GM18951 (cell line): ENCODE data around the gene PTPRA.
"Not testable (repeated sequence)": the region's sequence is repeated elsewhere in the genome, so short reads cannot be mapped to it uniquely, and the experiment has no call there.

ENCODE experiments used
- POLR2A ChIP-seq: IDR thresholded peaks from 4 replicates; pipeline ENCODE4 v1.6.1; 2011; ENCODE audit warnings: mild to moderate bottlenecking; ENCODE audit not compliant: insufficient read length, insufficient read depth; ENCODE audit errors: extremely low read depth
- in situ Hi-C: fragments of 300-500 bp; cut with MboI; formaldehyde crosslinking; loops from one replicate; pipeline ENCODE4 v1.12.0; 2022; ENCODE audit warnings: low sequenced_read_pairs, mixed read lengths, inconsistent platforms; ENCODE audit not compliant: unreplicated experiment

PTPRA gene

DNA sequence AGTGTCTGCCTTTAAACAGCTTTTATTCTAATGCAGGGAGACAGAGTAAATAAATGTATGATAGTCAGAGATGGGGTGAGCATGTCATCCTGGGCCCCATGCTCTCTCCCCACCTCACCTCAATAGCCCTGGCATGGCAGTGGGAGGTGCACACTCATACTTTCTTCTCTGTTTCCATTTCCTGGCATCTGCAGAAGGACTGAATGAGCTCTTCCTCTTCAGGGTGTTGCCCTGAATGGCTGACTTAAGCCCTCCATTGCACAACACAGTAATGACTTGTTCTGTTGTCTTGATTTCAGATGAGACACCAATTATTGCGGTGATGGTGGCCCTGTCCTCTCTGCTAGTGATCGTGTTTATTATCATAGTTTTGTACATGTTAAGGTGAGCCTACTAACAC lies 113.2 kb downstream of the PTPRA start:
- in situ Hi-C loops = no loop called here
- no peak for TF ChIP-seq POLR2A

GRCh38 chr20:2987861-2988260 lies 114.6 kb downstream of the PTPRA start:
- TF ChIP-seq POLR2A = no peak
- in situ Hi-C loops = no loop called here

GRCh38 chr20:2991532-2991931 lies 118.3 kb downstream of the PTPRA start:
- in situ Hi-C loops = no loop called here
- no peak for TF ChIP-seq POLR2A

DNA sequence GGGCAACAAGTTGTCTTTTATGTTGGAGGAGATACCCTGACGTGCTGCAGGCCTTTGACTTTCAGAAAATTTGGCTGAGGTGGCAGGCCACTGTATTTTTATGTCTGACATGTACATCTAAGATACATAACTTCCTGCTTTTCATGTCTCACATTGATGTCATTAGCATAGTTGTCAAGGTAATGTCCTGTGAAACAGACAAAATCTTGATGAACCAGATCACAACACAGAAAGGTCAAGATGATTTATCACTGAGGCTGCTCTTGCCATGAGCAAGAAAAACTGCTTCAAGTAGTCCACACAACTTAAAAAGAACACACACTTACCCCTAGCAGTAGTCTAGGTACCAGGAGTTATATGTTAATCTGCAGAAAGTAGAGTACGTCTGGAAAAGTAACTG lies 120.0 kb downstream of the PTPRA start:
- in situ Hi-C loops = no loop called here
- TF ChIP-seq POLR2A = no peak

DNA sequence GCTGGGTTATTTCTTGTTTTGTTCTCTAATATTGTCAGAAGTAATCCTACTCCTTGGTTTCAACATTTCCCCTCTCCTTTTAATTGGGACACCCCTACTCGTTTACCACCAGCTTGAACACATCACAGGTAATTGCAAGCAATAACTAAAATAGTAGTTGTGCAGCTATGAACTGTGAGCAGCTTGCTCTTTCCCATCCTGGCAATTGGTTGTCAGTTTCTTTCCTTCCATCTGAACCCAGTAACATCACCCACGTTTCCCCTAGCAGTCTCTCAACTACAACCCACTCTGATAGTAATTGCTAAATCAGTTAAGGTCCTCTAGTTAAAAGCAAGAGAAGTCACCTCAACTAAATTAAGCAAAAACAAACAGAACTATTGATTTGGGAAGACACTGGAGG lies 122.5 kb downstream of the PTPRA start:
- TF ChIP-seq POLR2A = no peak
- in situ Hi-C loops = no loop called here

- no peak for TF ChIP-seq POLR2A
- in situ Hi-C loops = no loop called here
Measured at GRCh38 chr20:2998728-2999127, 125.4 kb downstream of the PTPRA start.

DNA sequence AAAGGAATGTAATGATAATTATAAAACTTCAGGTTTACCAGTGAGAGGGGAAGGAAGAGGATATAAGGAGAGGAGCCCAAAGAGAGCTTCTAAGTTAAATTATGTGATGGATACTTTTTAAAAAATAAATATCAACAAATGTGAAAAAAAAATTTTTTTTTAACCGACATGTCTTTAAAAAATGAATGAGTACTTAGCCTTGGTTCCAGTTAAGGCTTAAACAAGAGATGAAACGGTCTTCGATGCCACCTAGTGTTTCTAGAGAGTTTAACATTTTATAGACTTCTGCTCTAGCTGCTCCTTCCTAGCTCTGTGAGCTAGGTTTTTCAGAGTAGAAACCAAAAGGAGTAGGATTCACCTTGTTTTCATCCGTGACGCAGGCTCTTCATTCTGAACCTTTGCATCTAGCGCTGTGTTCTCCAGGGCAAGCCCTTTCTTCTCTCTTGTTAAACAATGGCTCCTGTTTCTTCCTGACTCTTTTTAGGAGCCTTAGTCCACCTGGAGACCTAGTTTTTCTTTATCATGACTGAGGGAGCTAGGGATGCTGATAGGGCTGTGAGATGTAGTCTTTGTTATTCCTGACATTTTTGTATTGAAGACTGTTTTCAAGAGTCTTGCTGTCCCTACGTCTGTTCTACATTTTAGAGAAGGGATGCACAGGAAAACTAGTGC lies 127.7 kb downstream of the PTPRA start:
- no peak for TF ChIP-seq POLR2A
- in situ Hi-C loops = no loop called here

DNA sequence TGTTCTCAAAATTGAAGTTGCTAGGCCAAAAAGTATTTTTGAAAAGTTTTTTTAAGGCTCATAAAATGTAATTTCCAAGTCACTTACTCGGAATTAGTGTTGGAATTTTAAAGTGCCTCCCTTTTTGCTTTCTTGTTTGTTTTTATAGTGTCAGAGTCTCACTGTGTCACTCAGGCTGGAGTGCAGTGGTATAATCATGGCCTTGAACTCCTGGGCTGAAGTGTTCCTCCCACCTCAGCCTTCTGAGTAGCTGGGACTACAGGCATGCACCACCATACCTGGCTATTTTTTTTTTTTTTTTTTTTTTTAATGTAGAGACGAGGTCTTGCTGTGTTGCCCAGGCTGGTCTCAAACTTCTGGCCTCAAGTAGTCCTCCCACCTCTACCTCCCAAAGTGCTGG lies 130.1 kb downstream of the PTPRA start:
- no peak for TF ChIP-seq POLR2A
- in situ Hi-C loops = no loop called here

- no peak for TF ChIP-seq POLR2A
- in situ Hi-C loops = no loop called here
Measured at GRCh38 chr20:3010985-3011723, 137.9 kb downstream of the PTPRA start.

DNA sequence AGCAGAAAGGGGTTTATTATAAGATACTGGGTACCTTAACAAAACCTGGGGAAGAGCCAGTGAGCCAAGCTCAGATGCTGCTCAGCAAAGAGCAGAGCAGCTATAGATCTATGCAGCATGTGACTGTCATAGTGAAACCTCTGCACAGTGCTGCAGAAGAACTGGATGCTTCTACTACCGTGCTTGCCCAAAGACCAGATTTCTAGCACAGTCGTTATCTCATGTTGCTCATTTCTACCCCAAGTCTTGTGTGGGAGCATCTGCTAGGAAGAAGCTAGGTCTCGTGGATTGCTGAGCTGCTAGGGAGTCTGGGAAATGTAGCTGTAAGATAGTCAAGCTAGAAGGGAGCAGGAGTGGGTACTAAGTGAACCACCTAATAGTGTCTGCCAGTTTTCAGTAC lies 138.5 kb downstream of the PTPRA start:
- in situ Hi-C loops = no loop called here
- no peak for TF ChIP-seq POLR2A

- in situ Hi-C loops = no loop called here
- TF ChIP-seq POLR2A = no peak
Measured at GRCh38 chr20:3013771-3014170, 140.5 kb downstream of the PTPRA start.

- in situ Hi-C loops = no loop called here
- TF ChIP-seq POLR2A = no peak
Measured at GRCh38 chr20:3014179-3014578, 140.9 kb downstream of the PTPRA start.

DNA sequence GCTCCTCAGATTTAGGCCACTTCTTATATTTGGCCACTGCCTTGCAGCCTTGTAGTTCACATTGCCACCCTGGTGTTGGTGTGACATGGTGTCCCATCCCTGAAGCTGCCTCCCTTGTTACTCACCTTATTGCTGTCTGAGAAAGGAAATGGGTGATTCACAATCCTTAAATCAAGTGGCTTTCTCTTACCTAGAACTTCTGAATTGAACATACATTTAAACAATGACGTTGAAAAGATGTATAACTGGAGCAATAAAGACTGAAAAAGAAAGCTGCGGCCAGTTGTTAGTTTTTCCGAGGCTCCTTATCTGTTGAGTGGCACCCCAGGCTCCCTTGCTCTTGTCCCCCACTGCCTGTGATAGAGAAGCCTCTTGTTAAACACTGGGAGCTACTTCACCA lies 141.4 kb downstream of the PTPRA start:
- in situ Hi-C loops = no loop called here

GRCh38 chr20:3015302-3015701 lies 142.0 kb downstream of the PTPRA start:
- in situ Hi-C loops = not testable (repeated sequence)

More for the DNA sequence above, 141.4 kb downstream of the PTPRA start:
- no peak for TF ChIP-seq POLR2A

DNA sequence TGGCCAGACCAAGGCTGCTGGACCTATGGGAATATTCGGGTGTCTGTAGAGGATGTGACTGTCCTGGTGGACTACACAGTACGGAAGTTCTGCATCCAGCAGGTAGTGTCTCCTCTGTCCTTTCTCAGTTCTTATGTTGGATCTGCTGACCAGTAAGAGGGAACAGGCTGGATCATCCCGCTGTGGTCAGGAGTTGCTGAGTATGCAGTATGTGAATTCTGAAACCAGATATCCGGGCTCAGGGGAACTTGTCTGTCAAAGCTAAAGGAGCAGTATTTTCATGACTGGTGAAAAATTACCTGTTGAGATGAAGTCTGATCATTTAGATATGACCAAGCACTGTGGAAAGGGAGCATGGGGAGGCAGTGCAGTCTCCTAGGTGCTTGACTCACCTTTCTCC lies 148.0 kb downstream of the PTPRA start:
- in situ Hi-C loops = no loop called here
- no peak for TF ChIP-seq POLR2A

DNA sequence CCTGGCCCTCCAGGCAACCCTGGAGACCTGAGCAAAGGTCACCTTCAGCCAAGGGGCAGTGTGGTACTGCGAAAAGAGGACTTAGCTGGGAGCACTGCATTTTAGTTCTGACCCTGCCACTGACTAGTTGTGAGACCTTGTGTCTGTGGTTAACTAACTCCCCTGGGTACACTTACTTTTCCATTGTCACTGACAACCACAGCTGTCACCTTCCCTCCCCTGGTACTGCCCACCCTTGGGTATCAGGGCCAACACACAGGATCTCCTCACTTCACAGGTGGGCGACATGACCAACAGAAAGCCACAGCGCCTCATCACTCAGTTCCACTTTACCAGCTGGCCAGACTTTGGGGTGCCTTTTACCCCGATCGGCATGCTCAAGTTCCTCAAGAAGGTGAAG lies 148.5 kb downstream of the PTPRA start:
- TF ChIP-seq POLR2A = no peak
- in situ Hi-C loops = no loop called here

GRCh38 chr20:3022559-3023490 lies 149.5 kb downstream of the PTPRA start:
- in situ Hi-C loops = not testable (repeated sequence)
